Measurements from ENCODE around the gene EBNA1BP2. TPM values are rescaled to one million over a fixed set of nuclear protein-coding genes. Genes with fewer than 3 reads are reported as not detected.
A peak's percentile ranks its signal among the peaks of the same experiment; 100 is the strongest.
"Not testable (repeated sequence)": the region's sequence is repeated elsewhere in the genome, so short reads cannot be mapped to it uniquely, and the experiment has no call there.

EBNA1BP2 gene, protein sequence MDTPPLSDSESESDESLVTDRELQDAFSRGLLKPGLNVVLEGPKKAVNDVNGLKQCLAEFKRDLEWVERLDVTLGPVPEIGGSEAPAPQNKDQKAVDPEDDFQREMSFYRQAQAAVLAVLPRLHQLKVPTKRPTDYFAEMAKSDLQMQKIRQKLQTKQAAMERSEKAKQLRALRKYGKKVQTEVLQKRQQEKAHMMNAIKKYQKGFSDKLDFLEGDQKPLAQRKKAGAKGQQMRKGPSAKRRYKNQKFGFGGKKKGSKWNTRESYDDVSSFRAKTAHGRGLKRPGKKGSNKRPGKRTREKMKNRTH
- total RNA-seq = 10 to 100 TPM; 23.6 to 32.4 (median 28.2) TPM
- 38.8 TPM for polyA plus RNA-seq
- long read RNA-seq, donor 1, transcript EBNA1BP2-201 (9 exons, 1,322 nt) = major isoform, 28 of 30 reads
- long read RNA-seq, donor 1, partial matches to known transcripts = 1 of 30 reads
- long read RNA-seq, donor 1, other reads (novel, unspliced or antisense) = 0 of 30 reads
- long read RNA-seq, donor 2, transcript EBNA1BP2-201 (9 exons, 1,322 nt) = major isoform, 15 of 17 reads
- long read RNA-seq, donor 2, partial matches to known transcripts = 0 of 17 reads
- long read RNA-seq, donor 2, other reads (novel, unspliced or antisense) = 1 of 17 reads
- long read RNA-seq, donor 3, transcript EBNA1BP2-201 (9 exons, 1,322 nt) = major isoform, 73 of 84 reads
- long read RNA-seq, donor 3, partial matches to known transcripts = 3 of 84 reads
- long read RNA-seq, donor 3, other reads (novel, unspliced or antisense) = 7 of 84 reads
- long read RNA-seq, donor 4, transcript EBNA1BP2-201 (9 exons, 1,322 nt) = major isoform, 13 of 19 reads
- long read RNA-seq, donor 4, partial matches to known transcripts = 0 of 19 reads
- long read RNA-seq, donor 4, other reads (novel, unspliced or antisense) = 5 of 19 reads

DNA sequence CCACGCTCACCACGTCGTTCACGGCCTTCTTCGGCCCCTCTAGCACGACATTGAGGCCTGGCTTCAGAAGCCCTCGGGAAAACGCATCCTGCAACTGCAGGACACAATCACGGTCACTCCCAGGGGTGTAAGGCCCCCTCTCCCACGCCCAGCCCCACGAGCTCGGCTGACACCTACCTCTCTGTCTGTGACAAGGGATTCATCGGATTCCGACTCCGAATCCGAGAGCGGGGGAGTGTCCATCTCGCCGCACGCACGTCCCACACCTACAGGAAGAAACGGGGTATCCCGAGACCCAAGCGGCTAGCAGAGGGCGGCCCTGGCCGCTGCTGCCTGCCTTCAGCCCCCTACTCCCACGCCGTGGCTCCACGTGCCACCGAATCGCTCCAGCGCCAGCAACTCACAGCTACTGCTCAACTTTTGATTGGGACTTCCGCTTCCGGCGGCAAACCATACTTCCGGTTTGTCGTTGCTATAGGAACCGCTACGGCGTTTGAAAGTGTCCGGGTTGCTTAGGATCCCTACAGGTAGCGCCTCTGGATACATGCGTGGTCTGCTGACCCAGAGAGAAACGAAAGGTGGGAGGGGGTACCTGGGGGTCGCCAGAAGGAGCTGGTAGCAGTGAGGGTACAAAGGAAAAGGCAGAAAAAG lies at the start of gene EBNA1BP2, which contains the start of gene CFAP57:
EBNA1BP2 (minus strand) TSS at position 415 of the 651 bp plus-strand sequence; CDS start at position 243, 172 bp downstream.
CFAP57 (plus strand) TSS at position 455 of the 651 bp plus-strand sequence. CDS start 424 bp downstream, outside the sequence.
- peak; percentile 93 to 95 for ATAC-seq
- intact Hi-C loops (cut with DNase I) = no loop called here
- Histone ChIP-seq H3K27me3 (ENCODE audit: control insufficient read depth, insufficient read depth) (no peaks in the 10 kb centered on the region), H3K27ac (ENCODE audit: low read length) (no peak within 1 kb of the TSS), H3K4me3 (ENCODE audit: low read length) (peak within 1 kb of the TSS; percentile 76), H3K4me1 (ENCODE audit: control insufficient read depth, insufficient read depth, low read length) (no peaks in the 10 kb centered on the region), H3K9me3 (ENCODE audit: control insufficient read depth, low read length) (no peaks in the 10 kb centered on the region)
- WGBS = under 1% methylated on average over 45 of the region's 45 CpGs
- peak; percentile 87 to 93 (median 93) for DNase-seq

DNA sequence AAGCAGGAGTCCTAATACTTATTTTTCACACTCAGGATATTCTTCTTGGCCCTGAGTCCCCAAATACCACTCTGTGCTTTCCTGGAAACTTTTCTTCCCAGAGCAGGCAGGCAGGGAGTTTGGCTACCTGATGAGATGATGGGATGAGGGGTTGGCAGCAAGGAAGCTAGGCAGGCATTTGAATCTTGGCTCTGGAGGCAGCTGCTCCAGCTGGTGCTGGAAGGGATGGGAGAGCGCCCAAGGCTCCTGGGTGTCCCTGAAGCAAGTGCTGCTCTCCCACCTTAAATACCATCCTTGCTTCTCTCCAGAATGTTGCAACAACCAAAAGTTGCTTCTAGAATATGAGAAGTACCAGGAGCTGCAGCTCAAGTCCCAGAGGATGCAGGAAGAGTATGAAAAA lies 49.7 kb upstream of the EBNA1BP2 start:
- no peaks in the 10 kb centered on the region for H3K27me3 ChIP-seq (ENCODE audit: control insufficient read depth, insufficient read depth)
- no peak overlapping the region for H3K4me3 ChIP-seq (ENCODE audit: low read length)
- no peak overlapping the region for H3K27ac ChIP-seq (ENCODE audit: low read length)
- 95% methylated on average over 1 of the region's 1 CpG for WGBS
- intact Hi-C loops (cut with DNase I) = loop anchor here in 1 of 4 donors (10.0 kb wide), 1 partner anchor 193 kb away; no protein-coding TSS in a partner anchor
- DNase-seq (no peak), ATAC-seq (no peak)
- no peaks in the 10 kb centered on the region for H3K4me1 ChIP-seq (ENCODE audit: control insufficient read depth, insufficient read depth, low read length)
- no peaks in the 10 kb centered on the region for H3K9me3 ChIP-seq (ENCODE audit: control insufficient read depth, low read length)

DNA sequence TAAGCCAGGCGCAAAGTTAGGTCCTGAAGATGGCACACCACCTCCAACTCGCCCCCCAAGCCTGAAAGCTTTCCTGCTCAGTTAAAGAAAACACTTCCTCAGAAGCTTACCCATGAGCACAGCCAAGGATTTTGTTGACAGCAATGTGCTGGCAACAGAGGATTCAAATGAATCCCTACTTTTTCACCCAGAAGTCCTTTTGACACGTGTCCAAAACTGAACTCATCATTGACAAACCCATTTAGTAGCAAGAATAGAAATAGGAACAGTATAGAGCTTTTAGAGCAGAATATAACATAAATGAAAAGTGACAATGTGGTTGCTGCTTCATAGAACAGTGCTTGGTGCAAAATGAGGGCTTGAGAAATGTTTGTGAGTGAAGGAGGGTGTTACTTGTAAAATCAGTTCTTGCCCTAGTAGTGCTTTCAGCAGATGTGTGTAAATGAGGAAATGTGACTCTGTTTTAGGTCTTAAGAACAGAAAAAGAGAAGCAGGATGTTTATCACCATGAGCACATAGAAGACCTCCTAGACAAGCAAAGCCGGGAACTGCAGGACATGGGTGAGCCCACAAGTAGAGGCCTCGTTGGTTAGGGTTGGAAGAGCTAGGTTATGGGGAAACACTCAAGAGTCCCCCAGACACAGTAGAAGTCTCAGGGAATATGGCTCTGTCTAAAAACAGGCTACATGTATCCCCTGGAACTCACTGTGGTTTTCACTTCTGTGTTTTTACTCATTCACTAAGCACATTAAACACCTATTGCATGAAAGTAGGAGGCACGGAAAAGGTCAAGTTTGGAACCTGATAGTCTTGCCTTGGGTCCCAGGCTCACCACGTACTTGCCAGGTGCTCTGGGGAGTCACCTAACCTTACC lies 49.1 kb upstream of the EBNA1BP2 start:
- intact Hi-C loops (cut with DNase I) = loop anchor here in 1 of 4 donors (10.0 kb wide), 1 partner anchor 194 kb away; no protein-coding TSS in a partner anchor
- DNase-seq (no peak), ATAC-seq (no peak)
- Histone ChIP-seq H3K9me3 (ENCODE audit: control insufficient read depth, low read length) (no peaks in the 10 kb centered on the region), H3K27me3 (ENCODE audit: control insufficient read depth, insufficient read depth) (no peaks in the 10 kb centered on the region), H3K4me1 (ENCODE audit: control insufficient read depth, insufficient read depth, low read length) (no peaks in the 10 kb centered on the region), H3K27ac (ENCODE audit: low read length) (no peak overlapping the region), H3K4me3 (ENCODE audit: low read length) (no peak overlapping the region)
- 75% methylated on average over 7 of the region's 7 CpGs for WGBS

DNA sequence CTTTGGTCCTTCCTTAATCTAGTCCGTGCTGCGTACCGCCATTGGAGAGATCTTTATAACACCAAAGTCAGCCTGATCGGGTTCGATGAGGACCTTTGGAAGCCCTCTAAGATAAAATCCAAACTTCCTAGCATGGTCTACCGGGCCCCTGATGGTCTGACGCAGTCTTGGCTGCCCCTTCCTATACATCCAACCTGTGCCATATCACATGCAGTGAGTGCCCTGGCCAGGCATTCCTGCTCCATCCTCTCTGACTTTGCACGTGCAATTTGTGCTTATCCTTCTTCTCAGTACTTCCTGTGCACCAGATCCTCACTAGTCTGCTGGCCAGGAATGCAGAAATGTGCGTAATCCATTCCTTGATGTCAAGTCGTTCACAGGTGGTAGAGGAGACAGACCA lies 45.7 kb upstream of the EBNA1BP2 start:
- ATAC-seq (no peak), DNase-seq (no peak)
- Histone ChIP-seq H3K27me3 (ENCODE audit: control insufficient read depth, insufficient read depth) (no peaks in the 10 kb centered on the region), H3K4me1 (ENCODE audit: control insufficient read depth, insufficient read depth, low read length) (no peaks in the 10 kb centered on the region), H3K9me3 (ENCODE audit: control insufficient read depth, low read length) (no peaks in the 10 kb centered on the region), H3K27ac (ENCODE audit: low read length) (no peak overlapping the region), H3K4me3 (ENCODE audit: low read length) (no peak overlapping the region)
- intact Hi-C loops (cut with DNase I) = no loop called here
- WGBS = 81% methylated on average over 10 of the region's 10 CpGs

DNA sequence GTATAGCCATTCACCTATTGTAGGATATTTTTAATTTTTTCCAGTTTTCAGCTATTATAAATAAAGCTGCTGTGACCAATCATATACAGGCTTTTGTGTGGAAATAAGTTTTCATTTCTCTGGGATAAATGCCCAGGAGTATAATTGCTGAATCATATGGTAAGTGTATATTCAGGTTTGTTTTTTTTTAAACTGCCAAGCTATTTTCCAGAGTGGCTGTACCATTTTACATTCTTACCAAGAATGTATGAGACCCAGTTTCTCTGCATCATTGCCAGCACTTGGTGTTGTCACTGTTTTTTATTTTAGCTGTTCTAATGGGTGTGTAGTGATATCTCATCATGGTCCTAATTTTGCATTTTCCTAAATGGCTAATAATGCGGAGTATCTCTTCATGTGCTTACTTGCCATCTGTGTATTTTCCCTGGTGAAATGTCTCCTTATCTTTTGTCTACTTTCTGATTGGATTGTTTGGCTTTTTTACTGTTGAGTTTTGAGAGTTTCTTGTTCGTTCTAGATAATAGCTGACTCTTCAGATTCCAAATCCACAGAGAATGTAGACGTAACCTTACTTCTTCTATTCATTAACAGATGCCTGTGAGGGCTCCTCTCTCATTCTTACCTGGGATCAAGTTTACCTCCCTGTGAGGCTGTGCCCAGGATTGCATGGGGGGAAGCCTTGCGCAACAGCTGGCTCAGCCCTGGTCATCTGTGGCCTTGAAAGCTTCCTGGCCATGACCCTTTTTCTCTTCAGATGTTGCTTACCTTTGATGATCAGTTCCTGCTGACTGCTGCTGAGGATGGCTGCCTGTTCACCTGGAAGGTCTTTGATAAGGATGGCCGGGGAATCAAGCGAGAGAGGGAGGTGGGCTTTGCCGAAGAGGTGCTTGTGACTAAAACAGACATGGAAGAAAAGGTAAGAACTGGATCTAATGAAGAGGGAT lies 42.7 kb upstream of the EBNA1BP2 start:
- H3K27me3 ChIP-seq (ENCODE audit: control insufficient read depth, insufficient read depth) = no peaks in the 10 kb centered on the region
- DNase-seq (no peak), ATAC-seq (no peak)
- H3K4me3 ChIP-seq (ENCODE audit: low read length) = no peak overlapping the region
- no peak overlapping the region for H3K27ac ChIP-seq (ENCODE audit: low read length)
- WGBS = 66% methylated on average over 7 of the region's 7 CpGs
- intact Hi-C loops (cut with DNase I) = no loop called here
- H3K9me3 ChIP-seq (ENCODE audit: control insufficient read depth, low read length) = no peaks in the 10 kb centered on the region
- no peaks in the 10 kb centered on the region for H3K4me1 ChIP-seq (ENCODE audit: control insufficient read depth, insufficient read depth, low read length)

DNA sequence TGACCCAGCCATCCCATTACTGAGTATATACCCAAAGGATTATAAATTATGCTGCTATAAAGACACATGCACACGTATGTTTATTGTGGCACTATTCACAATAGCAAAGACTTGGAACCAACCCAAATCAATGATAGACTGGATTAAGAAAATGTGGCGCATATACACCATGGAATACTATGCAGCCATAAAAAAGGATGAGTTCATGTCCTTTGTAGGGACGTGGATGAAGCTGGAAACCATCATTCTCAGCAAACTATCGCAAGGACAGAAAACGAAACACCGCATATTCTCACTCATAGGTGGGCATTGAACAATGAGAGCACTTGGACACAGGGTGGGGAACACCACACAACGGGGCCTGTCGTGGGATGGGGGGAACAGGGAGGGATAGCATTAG lies 36.2 kb upstream of the EBNA1BP2 start:
- H3K4me3 ChIP-seq (ENCODE audit: low read length); H3K9me3 ChIP-seq (ENCODE audit: control insufficient read depth, low read length); DNase-seq; H3K27ac ChIP-seq (ENCODE audit: low read length); H3K27me3 ChIP-seq (ENCODE audit: control insufficient read depth, insufficient read depth); ATAC-seq; H3K4me1 ChIP-seq (ENCODE audit: control insufficient read depth, insufficient read depth, low read length); intact Hi-C loops (cut with DNase I): not testable (repeated sequence)
- 97% methylated on average over 8 of the region's 8 CpGs for WGBS

DNA sequence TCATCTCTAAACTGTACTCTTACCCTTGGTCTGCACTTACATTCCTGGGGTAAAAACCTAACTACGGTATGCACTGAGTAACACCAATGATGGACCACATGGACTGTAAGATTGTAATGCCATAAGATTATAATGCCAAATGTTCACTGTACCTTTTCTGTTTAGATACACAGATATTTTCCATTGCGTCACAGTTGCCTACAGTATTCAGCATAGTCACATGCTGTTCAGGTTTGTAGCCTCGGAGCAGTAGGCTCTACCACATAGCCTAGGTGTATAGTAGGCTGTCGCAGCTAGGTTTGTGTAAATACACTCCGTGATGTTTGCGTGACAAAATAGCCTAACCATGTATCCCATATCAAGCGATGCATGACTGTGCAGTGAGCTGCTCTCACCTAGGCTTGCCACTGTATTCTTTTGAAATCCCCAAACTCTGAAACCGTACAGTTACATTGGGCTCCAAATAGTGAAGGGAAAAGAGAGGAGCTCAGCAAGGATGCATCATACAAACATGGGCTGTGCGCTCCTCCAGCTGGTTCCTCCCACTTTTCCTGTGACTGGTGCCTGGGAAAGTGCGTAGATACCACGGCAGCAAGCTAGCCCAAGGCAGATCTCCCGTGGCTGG lies 35.3 kb upstream of the EBNA1BP2 start:
- intact Hi-C loops (cut with DNase I) = no loop called here
- peaks cover 5% of the 10 kb centered on the region for H3K4me1 ChIP-seq (ENCODE audit: control insufficient read depth, insufficient read depth, low read length)
- peak overlapping the region; percentile 70 for H3K27ac ChIP-seq (ENCODE audit: low read length)
- H3K4me3 ChIP-seq (ENCODE audit: low read length) = no peak overlapping the region
- H3K9me3 ChIP-seq (ENCODE audit: control insufficient read depth, low read length) = no peaks in the 10 kb centered on the region
- WGBS = 63% methylated on average over 12 of the region's 12 CpGs
- no peak for DNase-seq
- no peaks in the 10 kb centered on the region for H3K27me3 ChIP-seq (ENCODE audit: control insufficient read depth, insufficient read depth)
- ATAC-seq = peak; percentile 55 to 65

DNA sequence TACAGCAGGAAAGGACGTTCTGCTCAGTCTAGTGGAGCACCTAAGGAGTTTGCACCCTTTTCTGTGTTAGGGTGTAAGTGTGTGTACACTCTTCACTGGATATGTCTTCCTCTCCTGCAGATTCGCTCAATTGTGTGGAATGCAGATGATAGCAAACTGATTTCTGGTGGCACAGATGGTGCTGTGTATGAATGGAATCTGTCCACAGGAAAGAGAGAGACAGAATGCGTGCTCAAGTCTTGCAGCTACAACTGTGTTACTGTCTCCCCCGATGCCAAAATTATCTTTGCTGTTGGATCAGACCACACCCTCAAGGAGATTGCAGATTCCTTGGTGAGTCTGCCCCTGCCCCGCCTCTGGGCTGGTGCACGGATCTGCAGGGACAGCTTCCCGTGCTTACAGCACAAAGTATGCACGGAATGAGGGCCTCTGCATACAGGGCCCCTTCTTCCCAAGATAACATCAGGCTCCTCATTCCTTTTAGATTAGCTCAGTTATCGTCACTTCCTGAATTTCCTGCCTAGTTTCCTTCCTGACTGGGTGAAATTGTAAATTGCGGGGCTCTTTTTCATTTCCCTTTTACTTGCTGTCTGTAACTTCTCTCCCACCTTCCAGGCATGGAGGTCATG lies 34.6 kb upstream of the EBNA1BP2 start:
- H3K27me3 ChIP-seq (ENCODE audit: control insufficient read depth, insufficient read depth) = no peaks in the 10 kb centered on the region
- H3K27ac ChIP-seq (ENCODE audit: low read length) = peak overlapping the region; percentile 70
- H3K9me3 ChIP-seq (ENCODE audit: control insufficient read depth, low read length) = no peaks in the 10 kb centered on the region
- intact Hi-C loops (cut with DNase I) = no loop called here
- 7% methylated on average over 10 of the region's 10 CpGs for WGBS
- H3K4me1 ChIP-seq (ENCODE audit: control insufficient read depth, insufficient read depth, low read length) = peaks cover 5% of the 10 kb centered on the region
- ATAC-seq (peak; percentile 90 to 92), DNase-seq (peak; percentile 40 to 72 (median 71))
- no peak overlapping the region for H3K4me3 ChIP-seq (ENCODE audit: low read length)

DNA sequence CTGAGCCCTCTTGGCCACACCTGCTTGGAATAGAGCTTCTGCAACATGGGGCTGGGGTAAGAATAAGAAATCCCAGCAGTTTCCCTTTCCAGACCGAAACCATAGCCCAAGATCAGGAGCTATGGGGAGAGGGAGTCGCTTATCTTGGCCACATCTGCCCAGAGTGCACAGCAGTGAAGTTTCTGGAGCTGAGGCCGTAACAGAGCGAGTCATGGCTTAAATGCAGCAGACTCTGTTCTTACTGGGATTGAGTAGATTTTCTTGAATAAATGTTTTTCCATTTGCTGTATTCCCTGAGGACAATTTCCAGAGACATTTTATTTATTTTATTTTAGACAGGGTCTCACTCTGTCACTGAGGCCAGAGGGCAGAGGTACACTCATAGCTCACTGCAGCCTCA lies 33.6 kb upstream of the EBNA1BP2 start:
- peaks cover 5% of the 10 kb centered on the region for H3K4me1 ChIP-seq (ENCODE audit: control insufficient read depth, insufficient read depth, low read length)
- no peaks in the 10 kb centered on the region for H3K27me3 ChIP-seq (ENCODE audit: control insufficient read depth, insufficient read depth)
- 87% methylated on average over 4 of the region's 4 CpGs for WGBS
- H3K4me3 ChIP-seq (ENCODE audit: low read length) = no peak overlapping the region
- H3K27ac ChIP-seq (ENCODE audit: low read length) = no peak overlapping the region
- DNase-seq (no peak), ATAC-seq (no peak)
- intact Hi-C loops (cut with DNase I) = no loop called here
- H3K9me3 ChIP-seq (ENCODE audit: control insufficient read depth, low read length) = no peaks in the 10 kb centered on the region

All from right cardiac atrium (tissue), 5 donors.